Erythroblast (primary cell): ENCODE data around the gene CSMD2.

ENCODE experiments used
- DNase-seq, 2 experiments: peaks; one replicate each; lab custom pipeline; 2025; lab: John Stamatoyannopoulos, UW
- GATA1 ChIP-seq: IDR thresholded peaks from 2 replicates; pipeline ENCODE4 v1.6.1; 2011; ENCODE audit warnings: low read depth, mild to moderate bottlenecking, control low read depth, low read length, moderate library complexity
- POLR2A ChIP-seq: IDR thresholded peaks from 2 replicates; pipeline ENCODE4 v1.6.1; 2011; ENCODE audit warnings: mild to moderate bottlenecking, low read length

Gene CSMD2

DNA sequence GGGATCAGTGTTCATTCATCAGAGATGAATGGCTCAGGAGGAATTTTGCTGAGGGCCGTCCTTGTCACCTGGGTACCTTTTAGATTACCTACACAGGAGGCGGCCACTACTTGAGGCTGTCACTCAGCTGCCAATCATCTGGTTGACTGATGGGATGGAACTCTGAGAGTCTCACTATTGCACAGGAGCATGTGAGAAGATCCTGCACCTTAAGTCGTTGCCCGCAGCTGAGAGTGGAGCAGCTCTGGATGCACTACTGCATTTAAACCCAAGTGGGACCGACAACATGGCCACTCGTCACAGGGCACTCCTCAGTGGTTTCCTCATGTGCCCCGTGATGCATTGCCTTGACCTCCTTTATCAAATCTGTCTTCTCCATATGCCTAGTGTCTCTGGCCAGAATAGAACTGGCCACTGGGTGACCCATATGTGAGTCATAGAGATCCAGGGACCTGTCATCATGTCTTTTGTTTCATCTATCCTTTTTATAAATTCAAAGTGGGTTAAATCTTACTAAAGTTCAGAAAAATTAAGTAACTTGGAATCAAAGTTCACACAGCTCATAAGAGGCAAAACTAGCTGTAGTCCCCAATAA lies 527.1 kb downstream of the CSMD2 start:
- no peak for DNase-seq
- TF ChIP-seq GATA1 (no peak), POLR2A (no peak)

DNA sequence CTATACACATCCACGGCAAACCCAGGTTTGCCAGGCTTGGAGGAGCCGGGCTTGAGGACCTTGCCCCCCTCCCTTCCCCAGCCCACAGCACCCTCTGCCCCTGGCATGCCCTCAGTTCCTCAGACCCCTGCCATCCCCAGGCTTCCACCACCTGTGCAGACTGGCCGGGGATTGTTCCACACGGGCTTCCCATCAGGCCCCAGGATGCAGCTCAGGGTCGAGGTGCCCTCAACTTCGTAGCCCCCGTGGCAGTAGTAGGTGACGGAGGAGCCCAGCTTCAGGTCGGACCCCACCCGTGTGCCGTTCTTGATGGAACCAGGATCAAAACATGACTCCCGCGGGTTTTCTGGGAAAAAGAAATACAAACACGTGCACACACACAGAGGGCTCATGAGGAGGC lies 528.8 kb downstream of the CSMD2 start:
- DNase-seq, result no peak
- TF ChIP-seq POLR2A (no peak), GATA1 (no peak)

- TF ChIP-seq POLR2A (no peak), GATA1 (no peak)
- no peak for DNase-seq
These were observed 529.6 kb downstream of the CSMD2 start for GRCh38 chr1:33635336-33636012.

DNA sequence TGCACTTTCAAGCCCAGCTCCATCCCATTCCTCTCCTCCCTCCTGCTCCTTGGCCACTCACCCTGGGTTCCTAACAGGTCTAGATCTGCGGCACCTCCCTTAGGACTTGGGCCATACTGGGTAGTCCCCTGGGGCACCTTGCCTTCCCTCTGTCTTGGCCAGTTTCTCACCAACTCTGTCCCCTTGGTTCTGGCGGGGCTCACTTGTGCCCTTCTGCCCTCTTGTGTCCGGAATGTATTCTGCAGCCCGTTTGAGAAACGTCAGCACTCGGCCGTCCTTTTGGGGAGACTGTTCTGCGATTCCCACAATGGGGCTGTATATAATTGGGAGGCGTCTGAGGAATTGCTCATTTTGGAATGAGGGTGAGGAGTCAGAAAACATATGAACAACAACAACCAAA lies 530.2 kb downstream of the CSMD2 start:
- peak; percentile 22 to 37 for DNase-seq
- TF ChIP-seq GATA1 (no peak), POLR2A (no peak)

DNA sequence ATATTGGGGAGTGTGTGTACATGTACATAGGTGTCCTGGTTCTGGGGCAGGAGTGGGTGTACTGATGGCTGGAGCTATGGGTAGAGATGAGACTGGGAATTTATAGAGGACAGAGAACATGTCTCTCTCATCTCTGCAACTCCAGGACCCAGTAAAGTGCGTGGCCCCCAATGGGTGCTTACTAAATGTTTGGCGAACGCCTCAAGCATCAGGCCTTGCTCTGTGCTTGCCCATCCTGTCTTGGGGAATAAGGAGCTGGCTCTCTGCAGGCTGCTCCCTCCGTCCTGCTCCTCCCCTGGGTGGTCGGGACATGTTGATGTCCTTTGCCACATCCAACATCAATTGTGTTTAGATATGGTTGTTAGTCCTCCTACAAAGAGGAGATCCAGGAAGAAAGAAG lies 530.9 kb downstream of the CSMD2 start:
- TF ChIP-seq GATA1, result no peak
- TF ChIP-seq POLR2A, result no peak

DNA sequence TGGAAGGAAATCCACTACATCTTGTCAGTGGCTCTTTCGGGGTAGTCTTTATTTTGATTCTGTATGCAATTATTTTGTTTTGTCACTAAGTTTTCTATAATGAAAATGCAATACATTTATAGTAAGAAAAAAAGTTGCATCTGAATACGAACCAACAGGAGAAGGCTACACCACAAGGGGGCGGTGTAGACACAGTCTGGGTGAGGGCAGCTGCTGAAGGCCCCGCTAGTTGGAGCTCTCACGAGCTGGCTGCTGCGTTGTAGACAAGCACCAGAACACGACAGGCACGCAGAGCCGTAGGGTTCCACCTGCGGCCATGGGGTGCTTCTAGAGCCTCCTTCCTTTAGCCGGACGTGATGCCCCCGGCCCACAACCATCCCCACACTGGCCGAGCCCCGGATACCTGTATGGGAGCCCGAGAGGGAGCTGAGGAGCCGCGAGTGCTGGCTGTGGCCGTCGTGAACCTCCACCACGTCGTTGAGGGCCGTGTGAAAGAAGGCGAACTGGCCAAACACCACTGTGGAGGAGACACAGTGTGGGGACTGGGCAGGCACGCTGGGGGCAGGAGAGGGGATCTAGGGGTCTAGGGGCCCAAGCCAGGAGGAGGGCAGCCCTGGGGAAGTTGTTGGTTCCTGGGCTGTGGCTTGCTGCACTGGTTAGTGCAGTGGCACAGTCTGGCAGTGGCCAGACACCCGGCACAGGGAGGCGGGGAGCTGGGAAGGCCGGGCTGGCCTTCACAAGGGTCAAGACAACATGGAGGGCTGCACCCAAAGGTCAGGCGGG lies 531.8 kb downstream of the CSMD2 start:
- DNase-seq, result peak; percentile 80 to 90
- TF ChIP-seq GATA1 (no peak), POLR2A (no peak)

More for the DNA sequence above, 530.9 kb downstream of the CSMD2 start:
- no peak for DNase-seq

DNA sequence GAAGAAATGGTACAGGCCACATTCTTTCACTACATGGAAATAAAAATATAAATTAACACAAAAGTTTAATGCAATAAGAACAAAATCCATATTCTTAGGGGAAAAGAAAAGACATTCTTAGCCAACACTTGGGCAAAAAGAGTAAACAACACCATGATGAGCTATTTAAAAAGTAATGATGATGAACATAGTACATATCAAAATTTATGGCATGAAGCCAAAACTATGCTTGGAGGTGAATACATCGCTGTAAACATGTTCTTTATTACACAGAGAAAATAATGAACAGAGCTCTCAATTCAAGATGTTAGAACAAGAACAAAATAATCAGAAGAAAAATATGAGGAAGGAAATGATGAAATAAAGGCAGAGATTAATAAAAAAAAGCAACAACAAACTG lies 534.3 kb downstream of the CSMD2 start:
- TF ChIP-seq POLR2A (no peak), GATA1 (no peak)
- DNase-seq, result no peak

DNA sequence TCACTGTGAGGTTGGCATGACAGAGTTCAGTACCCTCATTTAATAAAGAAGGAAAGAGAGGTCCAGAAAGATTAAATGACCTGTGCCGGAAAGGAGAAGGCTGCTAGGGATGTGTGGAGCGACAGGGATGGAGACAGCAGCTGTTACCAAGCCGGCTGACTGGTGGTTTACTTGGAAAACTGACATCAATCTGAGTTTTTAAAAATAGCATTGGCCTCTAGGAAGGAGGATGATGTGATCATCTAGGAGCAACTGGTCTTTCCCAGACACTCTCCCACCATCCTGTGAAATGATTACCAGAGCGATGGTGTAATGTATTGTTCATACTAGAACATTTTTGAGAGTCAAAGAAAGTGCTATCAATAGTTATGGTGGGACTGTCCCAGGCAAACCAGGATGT lies 538.2 kb downstream of the CSMD2 start:
- no peak for DNase-seq

GRCh38 chr1:33624991-33625870 lies 539.8 kb downstream of the CSMD2 start:
- DNase-seq, result peak; percentile 11 to 28
- TF ChIP-seq GATA1 (no peak), POLR2A (no peak)

More for the DNA sequence above, 538.2 kb downstream of the CSMD2 start:
- TF ChIP-seq POLR2A, result no peak
- no peak for TF ChIP-seq GATA1

- no peak for DNase-seq
- TF ChIP-seq POLR2A (no peak), GATA1 (no peak)
These were observed 540.6 kb downstream of the CSMD2 start for GRCh38 chr1:33624261-33624990.

GRCh38 chr1:33623811-33624210 lies 541.2 kb downstream of the CSMD2 start:
- no peak for TF ChIP-seq GATA1
- TF ChIP-seq POLR2A, result no peak
- DNase-seq, result no peak

DNA sequence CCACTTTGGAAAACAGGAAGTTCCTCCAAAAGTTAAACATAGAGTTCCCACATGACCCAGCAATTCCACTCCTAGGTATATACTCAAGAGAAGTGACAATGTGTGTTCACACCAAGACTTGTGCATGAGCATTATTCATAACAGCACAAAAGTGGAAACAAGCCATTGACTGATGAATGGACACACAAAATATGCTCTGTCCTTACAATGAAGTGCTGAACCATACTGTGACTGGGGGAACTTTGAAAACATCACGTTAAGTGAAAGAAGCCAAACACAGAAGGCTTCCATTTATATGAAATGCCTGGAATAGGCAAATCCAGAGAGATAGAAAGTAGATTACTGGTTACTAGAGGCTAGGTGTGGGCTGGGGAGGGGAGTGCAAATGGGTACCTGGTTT lies 542.3 kb downstream of the CSMD2 start:
- DNase-seq, result no peak
- TF ChIP-seq POLR2A (no peak), GATA1 (no peak)

- TF ChIP-seq POLR2A (no peak), GATA1 (no peak)
- DNase-seq, result no peak
These were observed 546.4 kb downstream of the CSMD2 start for GRCh38 chr1:33618636-33619035.
